ENCODE measurements around the gene OSBPL10.

The OSBPL10 gene

DNA sequence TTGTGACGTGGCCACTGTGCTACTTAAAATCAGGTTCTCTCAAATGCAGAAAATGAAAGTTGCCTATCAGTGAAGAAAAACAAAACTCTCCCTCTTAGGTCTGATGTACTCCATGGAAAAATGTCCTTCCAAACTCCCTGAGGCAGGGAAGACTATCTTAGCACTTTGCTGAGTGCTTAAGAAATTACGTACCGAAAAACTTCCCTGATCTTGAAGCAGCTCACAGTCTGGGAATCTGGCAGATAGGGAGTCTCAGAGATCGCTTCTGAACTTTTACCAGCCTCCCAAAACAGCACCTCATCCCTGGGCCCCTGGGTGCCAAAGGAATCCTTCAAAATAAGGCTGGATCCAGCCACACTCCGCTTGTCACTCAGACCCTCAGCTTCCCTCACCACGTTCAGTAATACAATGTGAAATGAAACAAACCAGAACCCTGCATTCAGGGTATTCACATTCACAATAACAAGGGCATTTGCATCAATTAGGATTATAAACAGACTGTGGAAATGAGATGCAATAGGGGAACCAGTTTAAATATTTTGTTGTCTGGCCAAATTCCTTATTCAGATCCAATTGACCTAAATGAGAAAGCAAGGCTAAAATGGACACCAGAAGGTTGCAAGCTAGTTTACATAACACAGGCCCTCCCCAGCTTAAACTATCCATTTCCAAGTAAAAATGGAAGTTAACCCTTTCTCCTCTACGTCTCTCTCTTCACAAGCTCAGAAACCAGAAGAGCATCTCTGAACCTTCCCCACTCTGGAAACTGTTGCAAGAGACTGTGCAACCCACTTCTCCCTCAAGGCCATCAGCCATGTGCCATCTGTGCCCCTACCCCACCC, 20.9 kb downstream of the OSBPL10 start:
- no peak for DNase-seq (ENCODE audit: low read depth in 2 of 2)

DNA sequence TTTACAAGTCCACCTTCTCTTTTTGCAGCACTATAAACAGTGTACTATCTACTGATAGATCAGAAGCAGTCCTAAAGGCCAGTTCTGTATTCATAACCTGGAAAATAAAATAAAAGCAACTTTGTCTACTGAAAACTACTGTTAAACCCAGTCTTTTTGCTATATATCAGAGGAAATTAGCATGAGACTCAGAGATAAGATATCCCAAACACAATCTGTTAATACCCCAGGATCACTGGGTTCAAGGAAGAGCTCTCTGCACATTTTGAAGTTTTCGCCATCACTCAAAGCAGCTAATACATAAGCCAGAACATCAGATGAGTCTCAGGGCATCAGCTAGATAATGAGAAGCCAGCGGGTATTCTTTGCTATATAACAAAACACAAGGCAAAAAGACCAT, 21.8 kb downstream of the OSBPL10 start:
- DNase-seq (ENCODE audit: low read depth in 2 of 2): no peak

DNA sequence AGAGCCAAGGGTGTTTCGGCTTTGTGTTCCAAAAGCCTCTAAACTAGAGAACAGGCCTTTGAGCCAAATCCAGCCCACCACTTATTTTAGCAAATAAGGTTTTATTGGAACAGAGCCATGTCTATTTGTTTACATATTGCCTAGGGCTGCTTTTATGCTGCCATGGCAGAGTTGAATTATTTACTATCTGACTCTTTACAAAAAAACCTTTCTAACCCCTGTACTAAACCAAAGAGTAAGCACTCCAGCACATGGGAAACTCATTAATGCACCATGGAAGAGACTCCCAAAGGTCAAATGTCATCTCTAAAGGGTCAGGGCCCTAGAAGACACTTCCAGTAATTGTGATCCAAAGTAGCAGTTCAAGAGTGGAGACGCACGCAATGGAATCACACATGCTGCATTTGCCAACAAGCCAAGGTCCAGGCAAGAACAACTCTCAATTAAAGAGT, 22.3 kb downstream of the OSBPL10 start:
- no peak for DNase-seq (ENCODE audit: low read depth in 2 of 2)

DNA sequence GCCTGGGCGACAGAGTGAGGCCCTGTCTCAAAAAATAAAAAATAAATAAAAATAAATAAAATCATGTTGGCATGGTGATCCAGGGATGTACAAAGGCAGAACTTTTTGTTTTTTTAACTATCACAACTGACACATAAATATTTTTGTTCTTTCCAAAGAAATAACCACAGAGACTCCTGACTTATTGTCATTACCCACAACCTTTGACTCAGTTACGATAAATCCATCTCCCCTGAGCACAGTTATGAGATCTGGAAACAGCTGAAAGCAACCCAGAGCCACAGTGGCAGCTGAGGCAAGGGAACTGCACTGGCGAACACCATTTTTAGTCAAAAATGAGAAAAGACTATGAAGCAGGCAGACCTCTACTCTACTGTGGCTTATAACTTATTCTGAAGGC, 24.0 kb downstream of the OSBPL10 start:
- no peak for DNase-seq (ENCODE audit: low read depth in 2 of 2)

DNA sequence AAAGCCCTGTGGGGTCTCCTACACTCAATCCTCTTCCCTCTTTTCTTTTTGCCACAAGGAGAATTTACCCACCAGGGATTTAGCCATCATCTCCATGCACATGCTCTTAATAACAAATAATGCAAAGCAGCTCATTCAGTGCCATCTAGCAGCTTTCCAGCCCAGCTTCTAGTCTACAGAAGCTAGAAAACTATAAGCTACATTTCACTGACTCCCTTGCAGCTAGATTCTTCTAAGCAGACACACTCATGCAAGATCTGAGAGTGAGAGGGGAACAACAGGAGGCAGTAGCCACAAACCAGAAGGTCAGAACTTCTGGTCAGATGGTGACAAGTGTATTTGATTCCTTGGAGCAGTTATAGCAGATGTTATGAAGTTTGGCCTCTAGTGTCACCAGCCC, 25.5 kb downstream of the OSBPL10 start:
- DNase-seq (ENCODE audit: low read depth in 2 of 2): no peak

DNA sequence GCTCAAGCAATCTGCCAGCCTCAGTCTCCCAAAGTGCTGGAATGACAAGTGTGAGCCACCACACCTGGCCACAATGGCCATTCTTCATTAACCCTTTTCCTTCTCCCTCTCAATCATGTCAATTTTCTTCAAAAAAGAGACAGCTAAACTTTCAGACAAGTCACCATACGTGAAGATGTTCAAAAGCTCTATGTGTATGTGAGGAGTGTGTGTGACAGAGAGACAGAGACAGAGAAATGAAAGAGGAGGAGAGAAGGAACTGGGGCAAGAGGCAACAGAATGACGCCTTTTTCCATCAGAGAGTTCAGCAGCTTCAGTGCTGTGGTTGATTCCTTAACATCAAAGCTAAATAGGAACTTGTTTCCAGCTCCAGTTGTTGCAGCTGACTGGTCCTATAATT, 27.4 kb downstream of the OSBPL10 start:
- DNase-seq (ENCODE audit: low read depth in 2 of 2): no peak

DNA sequence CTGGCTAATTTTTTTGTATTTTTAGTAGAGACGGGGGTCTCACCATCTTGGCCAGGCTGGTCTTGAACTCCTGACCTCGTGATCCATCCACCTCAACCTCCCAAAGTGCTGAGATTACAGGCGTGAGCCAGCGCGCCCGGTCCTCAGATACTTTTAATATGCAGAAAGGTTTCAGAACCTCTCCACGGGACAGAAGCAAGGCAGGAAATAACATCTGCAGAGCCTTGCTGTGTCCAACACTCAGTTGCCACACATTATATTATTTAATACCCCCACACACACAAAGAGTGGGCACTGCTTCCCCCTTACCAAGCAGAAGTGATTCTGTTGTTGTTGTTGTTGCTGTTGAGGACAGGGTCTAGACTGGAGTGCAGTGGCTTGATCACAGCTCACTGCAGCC, 28.0 kb downstream of the OSBPL10 start:
- no peak for DNase-seq (ENCODE audit: low read depth in 2 of 2)

DNA sequence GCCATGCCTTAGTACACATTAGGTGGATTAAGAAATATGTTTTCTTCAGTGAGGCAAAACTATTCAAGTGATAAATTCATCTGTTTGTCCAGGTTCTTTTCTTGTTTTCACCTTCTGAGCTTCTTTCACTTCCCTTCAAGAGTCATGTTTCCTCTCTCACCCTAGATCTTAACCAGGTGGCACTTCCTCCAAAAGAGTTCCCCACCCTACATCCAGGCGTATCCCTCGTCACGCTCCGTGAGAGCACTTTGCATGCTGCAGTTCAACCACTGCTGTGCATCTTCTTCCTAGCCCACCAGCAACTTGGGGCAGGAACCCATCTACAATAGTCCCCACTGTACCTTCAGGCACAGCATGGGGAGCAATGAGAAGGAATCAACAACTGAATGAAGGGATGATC, 28.9 kb downstream of the OSBPL10 start:
- DNase-seq (ENCODE audit: low read depth in 2 of 2): no peak

DNA sequence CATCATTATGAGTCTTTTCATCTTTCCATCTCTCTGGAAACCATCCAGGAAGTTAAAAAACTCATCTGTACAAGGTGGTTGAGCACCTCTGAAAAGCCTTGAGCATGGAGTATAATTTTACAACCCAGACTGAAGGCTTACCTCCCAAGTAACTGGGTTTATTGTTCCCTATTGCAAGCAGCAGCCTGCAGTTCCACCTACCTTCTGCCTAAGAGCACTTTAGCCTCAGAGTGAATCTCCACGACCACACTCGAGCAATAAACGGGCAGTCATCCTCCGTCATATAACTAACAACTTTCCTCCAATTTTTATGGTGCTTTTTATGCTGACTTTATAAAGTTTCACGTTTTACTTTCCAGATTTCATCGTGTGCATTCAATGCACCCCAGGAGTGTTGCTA, 32.8 kb downstream of the OSBPL10 start:
- DNase-seq (ENCODE audit: low read depth in 2 of 2): no peak

DNA sequence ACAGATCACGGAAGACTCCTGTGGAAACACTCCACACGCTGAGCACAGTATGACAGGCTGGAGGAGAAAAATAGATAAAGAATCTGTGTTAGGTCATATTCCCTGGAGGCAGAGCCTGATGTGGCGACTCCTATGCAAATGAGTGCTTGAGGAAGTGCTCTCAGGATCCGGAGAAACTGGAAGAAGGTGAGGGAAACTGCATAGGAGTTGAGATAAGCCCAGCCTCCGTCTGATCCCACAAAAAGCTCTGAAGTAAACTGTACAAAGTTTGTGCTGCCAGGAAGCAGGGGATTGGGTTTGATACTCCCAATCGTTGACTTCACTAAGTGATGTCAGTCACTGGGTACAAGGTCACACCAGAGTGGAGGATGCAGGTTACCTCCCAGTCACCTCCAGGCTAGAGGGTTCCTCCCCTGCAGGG, 33.4 kb downstream of the OSBPL10 start:
- no peak for DNase-seq (ENCODE audit: low read depth in 2 of 2)

DNA sequence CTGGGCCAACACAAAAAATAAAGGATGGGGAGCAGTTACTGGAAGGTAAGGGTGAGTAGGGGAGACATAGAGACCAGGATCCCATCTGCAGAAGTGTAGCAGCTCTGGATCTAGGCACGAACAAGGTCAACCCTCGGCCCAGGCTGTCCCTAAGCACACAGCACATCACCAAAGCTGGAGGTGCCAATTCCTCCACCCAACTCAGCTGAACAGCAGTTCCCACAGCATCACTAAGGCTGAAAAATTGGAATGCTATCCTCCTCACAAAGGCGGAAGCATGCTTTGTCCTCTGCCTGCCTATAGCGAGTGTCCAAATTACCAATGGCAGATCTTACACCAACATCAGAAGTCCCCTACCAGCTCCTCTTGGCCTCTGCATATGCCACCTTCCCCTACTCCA, 33.9 kb downstream of the OSBPL10 start:
- DNase-seq (ENCODE audit: low read depth in 2 of 2): no peak

DNA sequence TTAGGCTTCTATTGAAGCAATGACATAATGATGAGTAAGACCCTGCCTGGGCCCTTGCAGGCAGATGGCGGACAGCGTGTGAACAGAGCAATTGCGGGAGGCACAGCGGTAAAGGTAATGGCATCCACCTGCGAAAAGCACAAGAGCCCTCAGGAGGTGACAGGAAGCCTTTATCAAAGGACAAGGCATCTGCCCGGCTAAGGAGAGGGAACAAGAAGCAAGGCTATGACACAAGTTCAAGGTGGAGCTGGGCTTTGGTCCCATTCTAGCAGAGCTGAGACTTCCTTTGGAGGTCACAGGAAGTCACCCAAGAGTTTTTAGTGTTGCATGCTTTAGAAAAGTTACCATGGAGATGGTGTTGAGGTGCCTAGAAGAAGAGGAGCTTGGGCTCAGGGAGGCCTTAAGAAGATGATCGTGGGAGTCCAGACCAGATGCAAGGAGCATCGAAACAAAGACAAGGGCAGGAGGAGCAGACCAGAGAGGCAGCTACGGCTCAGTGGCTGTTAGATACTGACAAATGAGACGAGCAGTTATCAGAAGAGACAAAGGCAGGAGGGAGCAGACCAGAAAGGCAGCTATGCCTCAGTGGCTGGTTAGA, 34.5 kb downstream of the OSBPL10 start:
- DNase-seq (ENCODE audit: low read depth in 2 of 2): no peak

DNA sequence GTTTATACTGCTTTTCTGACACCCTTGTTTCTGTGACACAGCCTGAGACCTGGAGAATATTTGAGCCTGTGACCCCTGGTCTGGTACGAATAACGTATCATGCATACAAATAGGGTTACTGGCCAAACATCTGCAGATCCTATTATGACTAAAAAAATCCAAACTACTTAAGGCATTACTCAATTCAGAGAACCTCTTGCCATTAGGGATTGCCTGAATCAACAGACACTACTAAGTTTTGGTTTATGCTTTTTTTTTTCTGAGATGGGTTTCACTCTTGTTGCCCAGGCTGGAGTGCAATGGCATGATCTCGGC, 35.4 kb downstream of the OSBPL10 start:
- no peak for DNase-seq (ENCODE audit: low read depth in 2 of 2)

DNA sequence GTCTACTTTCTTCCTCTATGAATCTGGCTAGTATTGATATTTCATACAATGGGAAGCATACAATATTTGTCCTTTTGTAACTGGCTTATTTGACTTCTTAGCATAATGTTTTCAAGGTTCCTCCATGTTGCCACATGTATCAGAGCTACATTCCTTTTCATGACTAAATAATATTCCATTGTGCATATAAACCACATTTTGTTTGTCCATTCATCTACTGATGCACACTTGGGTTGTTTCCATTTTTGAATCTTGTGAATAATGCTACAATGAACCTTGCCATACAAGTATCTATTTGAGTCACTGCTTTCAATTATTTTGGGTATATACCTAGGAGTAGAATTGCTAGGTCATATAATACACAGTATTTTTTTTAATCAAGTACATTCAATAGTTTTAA, 38.0 kb downstream of the OSBPL10 start:
- no peak for DNase-seq (ENCODE audit: low read depth in 2 of 2)

DNA sequence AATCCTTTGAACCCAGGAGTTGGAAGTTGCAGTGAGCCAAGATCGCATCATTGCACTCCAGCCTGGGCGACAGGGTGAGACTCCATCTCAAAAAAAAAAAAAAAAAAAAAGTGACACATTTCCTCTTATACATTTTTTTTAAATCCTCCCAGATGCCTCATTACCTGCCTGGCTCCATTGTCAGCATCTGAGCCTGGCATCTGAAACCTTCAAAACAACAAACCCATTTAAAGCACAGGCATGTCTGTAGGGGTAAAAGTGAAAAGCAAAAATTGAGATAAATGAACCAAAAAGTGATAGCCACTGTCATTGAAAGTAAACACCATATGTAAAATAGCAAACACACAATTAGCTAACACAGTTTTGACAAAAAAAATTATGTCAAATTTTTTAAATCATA, 38.6 kb downstream of the OSBPL10 start:
- DNase-seq (ENCODE audit: low read depth in 2 of 2): no peak

DNA sequence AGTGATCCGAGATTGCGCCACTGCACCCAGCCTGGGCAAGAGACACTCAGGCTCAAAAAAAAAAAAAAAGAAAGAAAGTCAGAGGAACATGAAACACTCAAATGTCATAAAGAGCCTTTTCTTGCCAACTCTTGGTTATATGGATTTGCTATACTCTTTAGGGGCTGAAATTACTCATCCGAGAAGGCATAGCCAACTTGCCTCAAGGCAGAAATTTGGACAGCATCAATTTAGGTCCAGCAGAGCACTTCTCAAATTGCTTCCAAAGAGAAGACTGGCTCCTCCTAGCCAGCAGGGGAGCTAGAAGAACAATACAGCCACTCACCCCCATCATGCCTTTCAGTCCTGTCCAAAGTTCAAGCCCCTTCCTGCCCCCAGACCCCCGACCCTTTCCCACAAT, 43.8 kb downstream of the OSBPL10 start:
- DNase-seq (ENCODE audit: low read depth in 2 of 2): no peak

DNA sequence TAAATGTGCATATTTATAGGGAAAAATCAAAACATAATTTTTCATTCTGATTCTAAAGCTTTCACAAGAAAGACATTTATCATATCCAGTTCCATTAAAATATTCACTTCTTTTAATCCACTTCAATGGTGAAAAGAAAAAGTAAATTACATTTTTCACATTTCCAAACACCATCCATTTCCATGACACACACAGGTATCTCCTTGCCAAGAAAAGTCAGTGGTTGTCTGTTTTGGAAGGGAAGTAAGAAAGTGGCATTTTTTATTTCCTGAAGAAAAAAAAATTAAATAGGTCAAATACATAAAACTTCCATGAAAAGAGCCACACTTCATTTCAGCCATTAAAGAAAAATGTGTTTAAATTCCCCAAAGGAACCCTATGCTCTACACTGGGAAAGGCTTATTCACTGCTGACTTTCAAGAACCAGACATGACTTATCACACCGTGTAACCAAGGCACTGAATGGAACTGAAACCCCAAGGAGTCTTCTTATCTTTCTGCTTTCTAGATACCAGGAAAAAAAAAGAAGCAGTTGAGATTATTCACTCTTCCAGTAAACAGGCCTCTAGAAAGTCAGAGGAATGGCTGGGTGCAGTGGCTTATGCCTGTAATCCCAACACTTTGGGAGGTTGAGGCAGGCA, 44.5 kb downstream of the OSBPL10 start:
- no peak for DNase-seq (ENCODE audit: low read depth in 2 of 2)

DNA sequence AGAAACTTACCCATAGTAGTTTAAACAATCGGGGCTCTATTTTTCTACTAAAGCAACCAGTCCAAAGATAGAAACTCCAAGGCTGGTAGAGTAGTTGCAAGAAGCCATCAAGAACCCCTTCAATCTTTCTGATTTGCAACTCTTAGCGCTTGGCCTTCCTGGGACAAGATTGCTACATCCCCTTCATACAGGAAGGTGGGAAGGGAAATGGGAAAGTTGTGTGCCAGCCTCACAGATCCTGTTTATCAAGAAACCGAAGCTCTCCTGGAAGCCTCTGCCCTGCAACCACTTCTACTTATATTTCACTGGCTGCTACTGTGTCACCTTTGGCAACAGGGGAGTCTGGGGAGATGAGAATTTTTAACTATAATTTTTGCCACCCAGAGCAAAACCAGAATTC, 46.2 kb downstream of the OSBPL10 start:
- DNase-seq (ENCODE audit: low read depth in 2 of 2): no peak

DNA sequence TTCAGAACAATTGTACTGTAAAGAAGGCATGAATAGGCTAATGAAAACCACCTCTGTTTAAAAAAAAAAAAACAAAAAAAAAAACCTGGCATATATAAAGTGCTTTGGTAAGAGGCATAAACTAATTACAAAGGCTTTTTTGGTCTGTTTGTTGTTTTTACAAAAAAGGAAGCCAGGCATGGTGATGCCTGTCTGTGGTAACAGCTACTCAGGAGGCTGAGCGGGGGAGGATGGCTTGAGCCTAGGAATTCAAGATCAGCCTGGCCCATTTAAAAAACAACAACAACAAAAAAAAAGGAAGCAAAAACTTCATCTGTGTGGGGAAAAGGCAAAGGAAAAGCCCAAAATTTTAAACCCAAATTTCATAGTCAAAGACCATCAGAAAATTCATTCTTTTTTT, 47.0 kb downstream of the OSBPL10 start:
- DNase-seq (ENCODE audit: low read depth in 2 of 2): no peak

DNA sequence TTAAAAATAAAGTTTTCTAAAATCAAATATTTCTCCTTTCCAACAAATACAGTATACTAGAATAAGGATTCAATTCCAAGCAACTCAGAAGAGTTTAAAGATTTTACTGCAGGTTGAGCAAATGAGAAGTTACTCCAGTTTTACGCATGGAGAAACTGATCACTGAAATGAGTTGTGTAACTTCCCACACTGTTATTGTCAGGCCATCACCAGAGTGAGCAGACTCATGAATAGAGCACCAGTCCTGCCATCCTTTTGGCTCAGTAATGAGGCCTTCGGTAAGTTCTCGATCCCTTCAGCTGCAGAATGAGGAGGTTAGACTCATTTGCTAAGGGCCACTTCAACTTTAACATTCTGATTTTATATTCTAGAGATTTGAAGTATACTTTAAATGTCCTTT, 48.1 kb downstream of the OSBPL10 start:
- DNase-seq (ENCODE audit: low read depth in 2 of 2): no peak

DNA sequence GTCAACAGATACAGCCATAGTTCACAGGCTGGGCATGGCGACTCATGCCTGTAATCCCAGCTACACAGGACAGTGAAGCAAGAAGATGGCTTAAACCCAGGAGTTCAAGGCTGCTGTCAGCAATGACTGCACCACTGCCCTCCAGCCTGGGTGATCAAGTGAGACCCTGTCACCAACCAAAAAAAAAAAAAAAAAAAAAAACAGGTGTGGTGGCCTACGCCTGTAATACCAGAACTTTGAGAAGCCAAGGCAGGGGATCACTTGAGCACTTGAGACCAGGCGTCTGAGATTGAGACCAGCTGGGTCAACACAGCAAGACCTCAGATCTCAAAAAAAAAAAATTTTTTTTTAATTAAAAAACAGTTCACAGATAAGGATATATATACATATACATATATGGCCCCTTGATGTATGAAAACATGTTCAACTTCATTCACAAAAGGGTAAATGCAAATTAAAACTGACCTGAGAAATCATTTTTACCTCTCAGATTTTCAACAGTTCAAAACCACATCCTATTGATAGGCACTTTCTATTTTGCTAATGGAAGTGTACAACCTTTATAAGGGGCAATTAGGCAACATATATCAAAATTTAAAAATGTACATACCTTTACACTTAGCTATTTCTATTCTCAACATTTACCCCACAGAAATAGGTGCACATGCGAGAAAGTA, 51.1 kb downstream of the OSBPL10 start:
- DNase-seq (ENCODE audit: low read depth in 2 of 2): no peak

DNA sequence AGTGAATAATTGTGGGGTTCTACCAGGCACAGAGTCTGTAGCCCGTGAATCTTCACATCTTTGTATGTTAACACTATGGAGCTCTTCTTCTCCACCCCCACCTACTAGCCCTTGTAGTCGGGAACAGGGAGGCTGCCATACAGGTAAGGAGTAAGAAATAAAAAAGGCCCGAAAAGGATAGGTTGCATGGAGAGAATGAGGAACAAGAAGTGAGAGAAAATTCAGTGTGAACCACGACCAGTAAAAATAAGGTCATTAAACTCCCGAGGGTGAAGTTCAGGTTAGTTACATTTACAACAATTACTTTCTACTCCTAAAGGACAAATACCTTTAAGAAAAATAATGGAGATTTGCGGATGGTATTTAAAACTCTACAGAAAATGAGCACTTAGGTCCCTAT, 53.3 kb downstream of the OSBPL10 start:
- no peak for DNase-seq (ENCODE audit: low read depth in 2 of 2)

DNA sequence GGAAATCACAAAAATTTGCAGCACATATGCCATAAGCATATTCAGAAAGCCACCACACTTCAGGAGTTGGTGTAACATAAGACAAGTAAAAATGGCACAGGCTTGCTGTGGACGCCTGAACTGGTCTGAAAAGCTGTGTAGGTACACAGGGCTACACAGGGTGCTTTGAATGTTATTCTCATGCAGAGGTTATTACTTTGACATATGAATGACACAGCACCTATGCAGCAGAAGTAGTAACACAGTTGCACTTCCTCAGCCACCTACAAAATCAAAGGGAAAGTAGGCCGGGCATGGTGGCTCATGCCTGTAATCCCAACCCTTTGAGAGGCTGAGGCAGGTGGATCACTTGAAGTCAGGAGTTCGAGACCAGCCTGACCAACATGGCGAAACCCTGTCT, 54.5 kb downstream of the OSBPL10 start:
- no peak for DNase-seq (ENCODE audit: low read depth in 2 of 2)

All from stimulated activated CD8-positive, alpha-beta memory T cell treated with anti-CD3 and anti-CD28 coated beads, Interleukin-15, amount 100 ng/mL, for 4 hours (primary cell).